GM19455 (cell line): ENCODE data around the gene INTS13.
"Not testable (repeated sequence)": the region's sequence is repeated elsewhere in the genome, so short reads cannot be mapped to it uniquely, and the experiment has no call there.

Source experiments
- ATAC-seq: cut with Tn5 transposase; IDR thresholded peaks from one replicate; pipeline ENCODE4 v1.9.1; 2021; ENCODE audit not compliant: unreplicated experiment

INTS13 gene

GRCh38 chr12:26936559-26937442, 980 bp downstream of the INTS13 start:
- ATAC-seq, result no peak

- no peak for ATAC-seq
These were observed 2.0 kb downstream of the INTS13 start for GRCh38 chr12:26935636-26936378.

GRCh38 chr12:26929590-26929989, 8.2 kb downstream of the INTS13 start:
- ATAC-seq, result no peak

- no peak for ATAC-seq
These were observed 9.1 kb downstream of the INTS13 start for GRCh38 chr12:26928661-26929060.

- ATAC-seq, result no peak
These were observed 15.9 kb downstream of the INTS13 start for GRCh38 chr12:26921886-26922285.

GRCh38 chr12:26919216-26919555, 18.6 kb downstream of the INTS13 start:
- ATAC-seq, result no peak

GRCh38 chr12:26918321-26919215, 19.2 kb downstream of the INTS13 start:
- ATAC-seq, result no peak

- no peak for ATAC-seq
These were observed 31.1 kb downstream of the INTS13 start for GRCh38 chr12:26906704-26907103.

GRCh38 chr12:26906024-26906423, 31.8 kb downstream of the INTS13 start:
- ATAC-seq, result no peak

GRCh38 chr12:26903396-26903795, 34.4 kb downstream of the INTS13 start:
- not testable (repeated sequence) for ATAC-seq

GRCh38 chr12:26896913-26897312, 40.9 kb downstream of the INTS13 start:
- no peak for ATAC-seq

GRCh38 chr12:26895672-26896071, 42.1 kb downstream of the INTS13 start:
- ATAC-seq, result no peak

- no peak for ATAC-seq
These were observed 46.1 kb downstream of the INTS13 start for GRCh38 chr12:26891704-26892103.

GRCh38 chr12:26890784-26891183, 47.0 kb downstream of the INTS13 start:
- ATAC-seq, result no peak

- peak; percentile 85 for ATAC-seq
These were observed 52.8 kb downstream of the INTS13 start for GRCh38 chr12:26884765-26885576.

- no peak for ATAC-seq
These were observed 57.2 kb downstream of the INTS13 start for GRCh38 chr12:26880625-26881024.

- ATAC-seq, result no peak
These were observed 59.1 kb downstream of the INTS13 start for GRCh38 chr12:26878661-26879119.

- no peak for ATAC-seq
These were observed 63.1 kb downstream of the INTS13 start for GRCh38 chr12:26874501-26875296.

- ATAC-seq, result no peak
These were observed 65.2 kb downstream of the INTS13 start for GRCh38 chr12:26872625-26873024.
